HG02798 (cell line): ENCODE measurements around the gene SF3B1.
"Not testable (repeated sequence)": the region's sequence is repeated elsewhere in the genome, so short reads cannot be mapped to it uniquely, and the experiment has no call there.

ENCODE experiments used
- ATAC-seq: cut with Tn5 transposase; IDR thresholded peaks from one replicate; pipeline ENCODE4 v1.9.1; 2021; ENCODE audit warnings: mild to moderate bottlenecking; ENCODE audit not compliant: unreplicated experiment, poor library complexity

Gene SF3B1

GRCh38 chr2:197353393-197354168 lies 81.2 kb downstream of the SF3B1 start:
- ATAC-seq, result no peak

DNA sequence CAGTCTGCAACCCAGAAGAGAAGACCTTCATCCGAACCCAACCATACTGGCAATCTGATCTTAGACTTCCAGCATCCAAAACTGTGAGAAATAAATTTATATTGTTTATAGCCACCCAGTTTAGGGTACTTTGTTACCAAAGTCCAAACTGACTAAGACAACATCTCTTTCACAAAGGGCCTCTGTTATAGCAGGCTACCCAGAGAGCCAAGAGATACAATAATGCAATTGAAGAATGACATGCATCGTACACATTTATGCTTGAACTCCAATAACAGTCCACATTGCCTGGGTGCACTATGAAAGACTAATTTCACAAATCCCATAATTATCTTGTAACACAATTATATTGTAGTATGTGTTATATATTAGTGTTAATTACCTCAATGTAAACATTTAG lies 85.1 kb downstream of the SF3B1 start:
- no peak for ATAC-seq

GRCh38 chr2:197348721-197349360 lies 86.0 kb downstream of the SF3B1 start:
- ATAC-seq, result no peak

- no peak for ATAC-seq
These were observed 88.9 kb downstream of the SF3B1 start for GRCh38 chr2:197345846-197346370.

GRCh38 chr2:197343968-197344367 lies 90.9 kb downstream of the SF3B1 start:
- not testable (repeated sequence) for ATAC-seq

GRCh38 chr2:197340591-197340990 lies 94.2 kb downstream of the SF3B1 start:
- no peak for ATAC-seq
